HG03064 (cell line): ENCODE data around the gene AARS2.

Source experiments
- ATAC-seq: cut with Tn5 transposase; IDR thresholded peaks from one replicate; pipeline ENCODE4 v1.9.1; 2021; ENCODE audit warnings: low read depth; ENCODE audit not compliant: unreplicated experiment

Gene AARS2

GRCh38 chr6:44254191-44255104 lies 58.7 kb downstream of the AARS2 start:
- ATAC-seq, result no peak

DNA sequence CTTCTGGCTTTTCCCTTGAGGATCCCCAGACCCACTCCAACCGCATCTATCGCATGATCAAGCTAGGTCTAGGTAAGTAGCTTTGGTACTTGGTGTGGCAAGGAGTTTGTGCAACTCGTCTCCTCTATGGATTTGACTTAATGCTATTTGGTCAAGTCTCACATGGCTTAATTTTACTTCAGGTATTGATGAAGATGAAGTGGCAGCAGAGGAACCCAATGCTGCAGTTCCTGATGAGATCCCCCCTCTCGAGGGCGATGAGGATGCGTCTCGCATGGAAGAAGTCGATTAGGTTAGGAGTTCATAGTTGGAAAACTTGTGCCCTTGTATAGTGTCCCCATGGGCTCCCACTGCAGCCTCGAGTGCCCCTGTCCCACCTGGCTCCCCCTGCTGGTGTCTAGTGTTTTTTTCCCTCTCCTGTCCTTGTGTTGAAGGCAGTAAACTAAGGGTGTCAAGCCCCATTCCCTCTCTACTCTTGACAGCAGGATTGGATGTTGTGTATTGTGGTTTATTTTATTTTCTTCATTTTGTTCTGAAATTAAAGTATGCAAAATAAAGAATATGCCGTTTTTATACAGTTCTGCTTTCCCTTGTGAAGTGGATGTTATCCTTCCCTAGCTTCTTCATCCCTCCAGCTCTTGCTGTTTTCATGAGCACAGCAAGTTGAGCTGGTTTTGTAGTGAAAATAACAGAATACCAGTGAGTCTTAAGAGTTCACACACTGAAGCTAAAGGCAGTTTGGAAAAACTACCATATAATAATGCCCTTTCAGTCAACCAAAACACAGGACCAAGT lies 59.6 kb downstream of the AARS2 start:
- no peak for ATAC-seq

DNA sequence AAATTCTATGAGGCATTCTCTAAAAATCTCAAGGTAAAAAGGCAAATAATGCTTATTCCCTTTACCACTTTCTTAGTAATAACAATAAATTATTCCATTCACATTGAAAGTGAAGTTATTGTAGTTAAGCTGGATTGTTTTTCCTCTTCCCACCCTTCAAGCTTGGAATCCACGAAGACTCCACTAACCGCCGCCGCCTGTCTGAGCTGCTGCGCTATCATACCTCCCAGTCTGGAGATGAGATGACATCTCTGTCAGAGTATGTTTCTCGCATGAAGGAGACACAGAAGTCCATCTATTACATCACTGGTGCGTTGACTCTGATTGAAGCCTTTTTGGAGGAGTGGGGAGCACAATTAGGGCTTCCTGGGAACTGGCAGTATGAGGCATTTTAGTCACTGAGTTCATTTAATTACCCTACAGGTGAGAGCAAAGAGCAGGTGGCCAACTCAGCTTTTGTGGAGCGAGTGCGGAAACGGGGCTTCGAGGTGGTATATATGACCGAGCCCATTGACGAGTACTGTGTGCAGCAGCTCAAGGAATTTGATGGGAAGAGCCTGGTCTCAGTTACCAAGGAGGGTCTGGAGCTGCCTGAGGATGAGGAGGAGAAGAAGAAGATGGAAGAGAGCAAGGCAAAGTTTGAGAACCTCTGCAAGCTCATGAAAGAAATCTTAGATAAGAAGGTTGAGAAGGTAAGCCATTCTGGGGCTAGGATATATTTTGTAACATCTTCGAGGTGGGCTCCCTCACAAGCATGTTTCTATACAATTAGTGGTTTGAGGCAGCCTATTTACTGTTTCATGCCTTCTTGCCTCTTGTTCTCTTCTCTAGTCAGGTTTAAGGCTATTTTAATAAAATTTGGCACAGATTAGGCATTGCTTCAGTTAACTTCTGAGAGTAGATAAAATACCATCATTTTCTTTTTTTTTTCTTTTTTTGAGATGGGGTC lies 61.3 kb downstream of the AARS2 start:
- ATAC-seq, result no peak

DNA sequence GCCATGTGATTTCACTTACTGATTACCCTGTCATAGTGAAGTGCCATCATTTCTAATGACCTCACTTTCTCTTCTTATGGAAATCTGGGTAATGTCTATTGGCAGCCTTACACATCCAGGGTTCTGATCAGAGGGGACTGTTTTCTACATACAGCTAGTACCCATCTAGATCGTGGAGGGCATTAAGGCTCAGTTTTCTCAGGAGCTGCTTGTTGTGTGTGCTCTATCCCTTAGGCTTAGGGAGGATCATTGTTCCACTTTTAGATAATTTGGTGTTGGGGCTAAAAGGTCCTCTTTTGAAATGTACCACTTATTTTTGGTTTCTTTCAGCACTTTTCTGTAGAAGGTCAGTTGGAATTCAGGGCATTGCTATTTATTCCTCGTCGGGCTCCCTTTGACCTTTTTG lies 62.4 kb downstream of the AARS2 start:
- no peak for ATAC-seq

DNA sequence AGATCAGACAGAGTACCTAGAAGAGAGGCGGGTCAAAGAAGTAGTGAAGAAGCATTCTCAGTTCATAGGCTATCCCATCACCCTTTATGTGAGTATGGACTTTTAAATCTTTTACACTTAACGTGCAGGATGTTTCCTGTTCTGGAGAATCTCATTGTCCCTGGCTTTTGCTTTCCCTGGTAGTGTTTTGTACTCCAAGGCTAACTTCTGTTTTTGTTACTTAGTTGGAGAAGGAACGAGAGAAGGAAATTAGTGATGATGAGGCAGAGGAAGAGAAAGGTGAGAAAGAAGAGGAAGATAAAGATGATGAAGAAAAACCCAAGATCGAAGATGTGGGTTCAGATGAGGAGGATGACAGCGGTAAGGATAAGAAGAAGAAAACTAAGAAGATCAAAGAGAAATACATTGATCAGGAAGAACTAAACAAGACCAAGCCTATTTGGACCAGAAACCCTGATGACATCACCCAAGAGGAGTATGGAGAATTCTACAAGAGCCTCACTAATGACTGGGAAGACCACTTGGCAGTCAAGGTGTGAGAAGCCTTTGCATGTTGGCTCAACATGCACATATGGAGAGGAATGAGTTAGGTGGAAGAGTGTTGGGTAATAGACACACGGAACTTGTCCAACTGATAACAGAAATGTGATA lies 63.0 kb downstream of the AARS2 start:
- ATAC-seq, result no peak
